Gastroesophageal sphincter (tissue), 4 donors: ENCODE data around the gene GALNT2. TPM values are rescaled to one million over a fixed set of nuclear protein-coding genes. Genes with fewer than 3 reads are reported as not detected.

Experiments
- ATAC-seq: fragments of 150-250 bp; one replicate; pipeline ENCODE4 v1.9.1; 2016; ENCODE audit warnings: mild to moderate bottlenecking, moderate library complexity
- H3K27ac ChIP-seq, 4 donors: fragments of 200-600 bp; sonication (generic) in 3 of 4; 1 replicate in 3 of 4; 2 replicates in 1 of 4; pipeline ENCODE4 v1.5.1; 2016 to 2019
- H3K27me3 ChIP-seq: fragments of 200-600 bp; sonication (generic); one replicate; pipeline ENCODE4 v1.5.1; 2019
- H3K36me3 ChIP-seq, 2 donors: fragments of 200-600 bp; sonication (generic); one replicate each; pipeline ENCODE4 v1.5.1; 2019; ENCODE audit warnings: control low read depth in 1 of 2
- H3K4me1 ChIP-seq, 3 donors: fragments of 200-600 bp; sonication (generic); 1 replicate in 2 of 3; 2 replicates in 1 of 3; pipeline ENCODE4 v1.5.1; 2016 to 2019; ENCODE audit warnings: control low read depth in 2 of 3
- H3K4me3 ChIP-seq, 2 donors: fragments of 200-600 bp; sonication (generic); one replicate each; pipeline ENCODE4 v1.5.1; 2019; ENCODE audit warnings: mild to moderate bottlenecking in 1 of 2, moderate library complexity in 1 of 2
- H3K9me3 ChIP-seq, 3 donors: fragments of 200-600 bp; sonication (generic); one replicate each; pipeline ENCODE4 v1.5.1; 2017 to 2019; ENCODE audit warnings: control low read depth in 2 of 3
- EP300 ChIP-seq: sonication (generic); formaldehyde crosslinking; IDR thresholded peaks from one replicate; pipeline ENCODE4 v1.6.1; 2017; ENCODE audit warnings: antibody characterized with exemption, mild to moderate bottlenecking
- POLR2A ChIP-seq, 2 donors: fragments of 450-650 bp; IDR thresholded peaks; one replicate each; pipeline ENCODE4 v1.6.1; 2017; ENCODE audit warnings: antibody characterized with exemption in 2 of 2, mild to moderate bottlenecking in 2 of 2, moderate library complexity in 1 of 2
- POLR2AphosphoS5 ChIP-seq: sonication (generic); formaldehyde crosslinking; IDR thresholded peaks from one replicate; pipeline ENCODE4 v1.6.1; 2017; ENCODE audit warnings: antibody characterized with exemption
- WGBS, 2 donors: methylation state at CpG; one replicate each; pipeline ENCODE4 v1.1.5; 2018; ENCODE audit warnings: low coverage in 1 of 2; 5-methylcytosine and 5-hydroxymethylcytosine counted together
- total RNA-seq, 4 donors: library from RNA; depleted of rRNA; stranded (reverse); fragments of >200 nt; gene quantifications; one replicate each; pipeline ENCODE4 v1.1.0, GENCODE V29; 2016
- TF ChIP-seq, protein P1 (sequence below), 4 experiments: fragments of 200-600 bp in 2 of 4; fragments of 450-650 bp in 2 of 4; sonication (generic) in 1 of 4; IDR thresholded peaks; one replicate each; pipeline ENCODE4 v1.5.1; 2017 to 2019; ENCODE audit warnings: antibody characterized with exemption in 4 of 4, mild to moderate bottlenecking in 2 of 4, moderate library complexity in 2 of 4

GALNT2 gene
- total RNA-seq, 4 donors from 2014 or later = 95.3 to 160 (median 134) TPM

DNA sequence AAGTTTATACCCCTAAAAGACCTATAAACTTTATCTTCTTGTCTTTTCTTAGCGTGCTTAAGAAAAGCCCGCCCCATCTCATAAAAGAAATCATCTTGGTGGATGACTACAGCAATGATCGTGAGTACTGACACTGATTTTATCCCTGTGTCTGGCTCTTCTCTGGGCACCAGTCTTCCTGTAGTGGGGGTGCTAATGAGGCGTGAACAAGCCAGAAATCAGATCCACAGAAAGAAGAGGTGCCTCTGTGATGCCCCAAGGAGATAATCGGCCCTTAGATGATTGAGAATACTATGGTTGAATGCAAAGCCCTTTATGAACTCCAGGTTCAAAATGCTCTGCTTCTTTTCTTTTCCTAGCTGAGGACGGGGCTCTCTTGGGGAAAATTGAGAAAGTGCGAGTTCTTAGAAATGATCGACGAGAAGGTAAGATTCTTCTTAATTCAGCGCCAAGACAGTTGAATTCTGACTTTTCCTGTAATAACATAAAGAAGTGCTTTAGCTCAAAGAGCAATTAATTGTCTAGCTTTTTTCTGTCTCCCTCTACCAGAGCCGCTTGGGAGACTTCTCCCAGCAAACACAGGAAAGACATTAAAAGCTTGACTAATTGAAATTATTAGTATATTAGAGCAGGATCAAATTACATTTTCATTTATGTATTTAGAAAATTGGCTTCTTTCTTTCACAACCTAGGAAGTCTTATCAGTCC lies 169.4 kb downstream of the GALNT2 start:
- H3K9me3 ChIP-seq = no peaks in the 10 kb centered on the region
- no peak overlapping the region for H3K4me3 ChIP-seq
- no peak overlapping the region for H3K27ac ChIP-seq
- no peak for ATAC-seq
- peaks cover 3 to 20% (median 8%) of the 10 kb centered on the region in 3 donors for H3K4me1 ChIP-seq
- TF ChIP-seq EP300 (no peak), POLR2A (IDR thresholded peaks at IDR 0.05) (no peak), POLR2AphosphoS5 (no peak)
- TF ChIP-seq, protein P1, sequence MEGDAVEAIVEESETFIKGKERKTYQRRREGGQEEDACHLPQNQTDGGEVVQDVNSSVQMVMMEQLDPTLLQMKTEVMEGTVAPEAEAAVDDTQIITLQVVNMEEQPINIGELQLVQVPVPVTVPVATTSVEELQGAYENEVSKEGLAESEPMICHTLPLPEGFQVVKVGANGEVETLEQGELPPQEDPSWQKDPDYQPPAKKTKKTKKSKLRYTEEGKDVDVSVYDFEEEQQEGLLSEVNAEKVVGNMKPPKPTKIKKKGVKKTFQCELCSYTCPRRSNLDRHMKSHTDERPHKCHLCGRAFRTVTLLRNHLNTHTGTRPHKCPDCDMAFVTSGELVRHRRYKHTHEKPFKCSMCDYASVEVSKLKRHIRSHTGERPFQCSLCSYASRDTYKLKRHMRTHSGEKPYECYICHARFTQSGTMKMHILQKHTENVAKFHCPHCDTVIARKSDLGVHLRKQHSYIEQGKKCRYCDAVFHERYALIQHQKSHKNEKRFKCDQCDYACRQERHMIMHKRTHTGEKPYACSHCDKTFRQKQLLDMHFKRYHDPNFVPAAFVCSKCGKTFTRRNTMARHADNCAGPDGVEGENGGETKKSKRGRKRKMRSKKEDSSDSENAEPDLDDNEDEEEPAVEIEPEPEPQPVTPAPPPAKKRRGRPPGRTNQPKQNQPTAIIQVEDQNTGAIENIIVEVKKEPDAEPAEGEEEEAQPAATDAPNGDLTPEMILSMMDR (IDR thresholded peaks at IDR 0.05) = no peak
- 92 to 93% methylated on average over 6 to 11 of the region's 11 CpGs for WGBS, 2 donors
- peaks cover 0 to 52% of the 10 kb centered on the region in 2 donors for H3K36me3 ChIP-seq
- no peaks in the 10 kb centered on the region for H3K27me3 ChIP-seq

DNA sequence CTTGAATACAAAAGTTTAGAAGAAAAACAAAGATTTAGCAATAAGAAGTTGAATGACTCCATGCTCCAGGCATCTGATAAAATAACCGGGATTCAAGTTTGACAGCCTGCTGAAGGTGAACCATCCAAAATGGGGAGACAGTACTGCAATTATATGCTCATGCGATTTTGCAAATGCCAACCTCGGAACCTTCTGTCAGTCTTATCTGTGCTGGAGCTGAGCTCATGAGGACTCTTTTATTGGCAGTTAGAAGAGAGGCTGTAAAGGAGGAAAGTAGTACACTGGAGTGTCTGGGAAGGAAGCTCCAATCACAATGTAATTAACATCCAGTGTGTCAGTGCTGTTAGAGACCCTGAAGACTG lies 170.0 kb downstream of the GALNT2 start:
- Histone ChIP-seq H3K4me3 (no peak overlapping the region), H3K27me3 (no peaks in the 10 kb centered on the region), H3K27ac (no peak overlapping the region), H3K4me1 (peaks cover 3 to 15% (median 4%) of the 10 kb centered on the region in 3 donors), H3K36me3 (peaks cover 0 to 57% of the 10 kb centered on the region in 2 donors), H3K9me3 (no peaks in the 10 kb centered on the region)
- TF ChIP-seq, protein P1 (IDR thresholded peaks at IDR 0.05) = no peak
- no peak for TF ChIP-seq EP300
- no peak for ATAC-seq
- 61 to 82% methylated on average over 3 of the region's 3 CpGs for WGBS, 2 donors

DNA sequence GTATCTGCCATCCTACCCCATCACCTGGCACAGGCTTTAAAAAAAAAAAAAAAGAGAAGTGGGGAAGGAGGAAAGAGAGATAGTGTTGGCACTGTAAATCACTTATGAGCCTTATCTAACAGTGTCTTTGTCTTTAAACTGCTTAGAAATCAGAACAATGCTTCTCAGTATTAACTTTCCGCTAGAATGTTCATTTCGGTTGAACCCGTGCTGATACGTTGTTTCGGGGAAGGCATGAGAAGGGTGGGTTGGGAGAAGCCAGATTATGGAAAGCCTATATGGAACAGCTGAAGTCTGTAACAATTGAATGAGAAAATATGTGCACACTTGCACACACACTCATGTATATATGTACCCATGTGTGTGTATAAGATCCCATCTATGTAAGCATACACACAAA lies 170.8 kb downstream of the GALNT2 start:
- TF ChIP-seq, protein P1 (IDR thresholded peaks at IDR 0.05) = no peak
- no peak for TF ChIP-seq POLR2AphosphoS5
- TF ChIP-seq EP300 = no peak
- no peak for TF ChIP-seq POLR2A (IDR thresholded peaks at IDR 0.05)
- H3K36me3 ChIP-seq = peaks cover 0 to 65% of the 10 kb centered on the region in 2 donors
- H3K27ac ChIP-seq = no peak overlapping the region
- H3K4me3 ChIP-seq = no peak overlapping the region
- no peaks in the 10 kb centered on the region for H3K27me3 ChIP-seq
- no peak for ATAC-seq
- H3K4me1 ChIP-seq = peaks cover 0 to 7% (median 0%) of the 10 kb centered on the region in 3 donors
- 86 to 88% methylated on average over 5 of the region's 5 CpGs for WGBS, 2 donors
- H3K9me3 ChIP-seq = no peaks in the 10 kb centered on the region

DNA sequence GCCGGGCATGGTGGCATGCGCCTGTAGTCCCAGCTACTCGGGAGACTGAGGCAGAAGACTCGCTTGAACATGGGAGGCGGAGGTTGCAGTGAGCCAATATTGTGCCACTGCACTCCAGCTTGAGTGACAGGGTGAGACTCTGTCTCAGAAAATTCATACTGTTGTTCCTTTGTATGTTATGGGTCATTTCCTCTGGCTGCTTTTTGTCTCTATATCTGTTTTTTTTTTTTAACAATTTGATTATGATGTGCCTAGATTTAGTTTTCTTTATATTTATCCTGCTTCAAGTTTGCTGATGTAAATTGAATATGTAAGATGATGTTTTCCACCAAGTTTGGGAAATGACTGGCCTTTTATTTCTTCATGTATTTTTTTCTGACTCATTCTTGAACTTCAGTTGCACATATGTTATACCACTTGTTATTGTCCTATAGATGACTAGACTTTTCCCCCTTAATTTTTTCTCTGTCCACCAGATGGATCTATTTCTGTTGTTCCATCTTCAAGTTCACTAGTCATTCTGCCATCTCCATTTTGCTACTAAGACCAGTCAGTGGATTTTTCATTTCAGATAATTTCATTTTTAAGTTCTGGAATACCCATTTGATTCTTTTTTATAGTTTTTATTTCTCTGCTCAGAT lies 173.5 kb downstream of the GALNT2 start:
- WGBS, 2 donors = 94 to 100% methylated on average over 3 to 5 of the region's 5 CpGs
- no peaks in the 10 kb centered on the region for H3K27me3 ChIP-seq
- H3K4me3 ChIP-seq = no peak overlapping the region
- no peaks in the 10 kb centered on the region for H3K9me3 ChIP-seq
- no peak for ATAC-seq
- no peak overlapping the region for H3K27ac ChIP-seq
- no peaks in the 10 kb centered on the region for H3K4me1 ChIP-seq
- no peak for TF ChIP-seq POLR2A (IDR thresholded peaks at IDR 0.05)
- no peak for TF ChIP-seq EP300
- no peak for TF ChIP-seq POLR2AphosphoS5
- TF ChIP-seq, protein P1 (IDR thresholded peaks at IDR 0.05) = no peak
- peaks cover 0 to 93% of the 10 kb centered on the region in 2 donors for H3K36me3 ChIP-seq

DNA sequence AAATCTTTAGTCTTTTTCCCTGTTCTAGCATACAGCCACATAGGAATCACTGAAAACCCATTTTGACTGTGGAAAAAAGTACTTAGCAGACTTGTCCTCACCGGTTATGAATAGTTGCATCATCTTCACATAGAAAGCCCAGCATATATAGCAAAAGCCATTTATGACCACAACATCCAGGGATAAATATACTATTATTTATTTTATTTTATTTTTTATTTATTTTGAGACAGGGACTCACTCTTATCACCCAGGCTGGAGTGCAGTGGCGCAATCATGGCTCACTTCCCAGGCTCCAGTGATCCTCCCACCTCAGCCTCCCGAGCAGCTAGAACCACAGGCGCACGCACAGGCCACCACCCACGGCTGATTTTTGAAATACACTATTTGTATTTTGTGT lies 175.3 kb downstream of the GALNT2 start:
- H3K36me3 ChIP-seq = peaks cover 0 to 94% of the 10 kb centered on the region in 2 donors
- H3K4me3 ChIP-seq = no peak overlapping the region
- no peaks in the 10 kb centered on the region for H3K9me3 ChIP-seq
- 86 to 96% methylated on average over 1 to 6 of the region's 6 CpGs for WGBS, 2 donors
- no peaks in the 10 kb centered on the region for H3K27me3 ChIP-seq
- TF ChIP-seq, protein P1 (IDR thresholded peaks at IDR 0.05) = no peak
- TF ChIP-seq EP300 (no peak), POLR2A (IDR thresholded peaks at IDR 0.05) (no peak), POLR2AphosphoS5 (no peak)
- ATAC-seq = no peak
- no peaks in the 10 kb centered on the region for H3K4me1 ChIP-seq
- H3K27ac ChIP-seq = no peak overlapping the region
